HT-29 (cell line): ENCODE measurements around the gene CYP27C1. TPM values are rescaled to one million over a fixed set of nuclear protein-coding genes. Genes with fewer than 3 reads are reported as not detected.

Experiments used
- small RNA-seq: library from RNA; depleted of rRNA; stranded (forward); fragments of <200 nt; gene quantifications from one replicate; pipeline ENCODE3, GENCODE V24; 2014
- total RNA-seq: library from RNA; depleted of rRNA; stranded (reverse); fragments of >200 nt; shearing (Covaris generic); gene quantifications from 2 replicates; pipeline ENCODE4 v1.2.3, GENCODE V29; 2014; rRNA removed

CYP27C1 gene
- total RNA-seq, 1 experiment from 2014 or later = not detected

Small RNA genes within 50 kb of the gene (small RNA-seq; reads per million reads assigned to genes)
- not detected for gene NIFKP9

Other genes with a start within 250 kb of the CYP27C1 start
- gene BIN1, start 113.1 kb downstream of the CYP27C1 start, total RNA-seq = 119 and 126 TPM in 2 replicates
- gene ERCC3, start 73.8 kb upstream of the CYP27C1 start, total RNA-seq = 28.7 and 28.8 TPM in 2 replicates
- 52.8 and 69.4 TPM in 2 replicates for gene MAP3K2, start 167.7 kb upstream of the CYP27C1 start, total RNA-seq
- gene PROC, start 198.1 kb upstream of the CYP27C1 start, total RNA-seq = 0.74 and 1.3 TPM in 2 replicates